Measurements from ENCODE around the gene MAP7.

- TF ChIP-seq CTCF (conservative IDR thresholded peaks at IDR 0.05) (no peak), ZFX (IDR thresholded peaks at IDR 0.05) (no peak)
Measured at GRCh38 chr6:136470044-136470443, 80.2 kb downstream of the MAP7 start.
